Stomach smooth muscle (tissue), 2 donors: ENCODE results near the gene SATB1.
"Not testable (repeated sequence)": the region's sequence is repeated elsewhere in the genome, so short reads cannot be mapped to it uniquely, and the experiment has no call there.

Source experiments
- H3K27ac ChIP-seq: one replicate; pipeline ENCODE4 v1.7.0; 2013; ENCODE audit warnings: mild to moderate bottlenecking, low read length, inconsistent platforms
- H3K27me3 ChIP-seq, 2 donors: one replicate each; pipeline ENCODE4 v1.7.0; 2013; ENCODE audit warnings: low read length in 2 of 2; ENCODE audit not compliant: insufficient read depth in 2 of 2, control insufficient read depth in 1 of 2
- H3K36me3 ChIP-seq, 2 donors: one replicate each; pipeline ENCODE4 v1.7.0; 2013; ENCODE audit warnings: low read length in 2 of 2; ENCODE audit not compliant: control insufficient read depth in 2 of 2, insufficient read depth in 2 of 2
- H3K4me1 ChIP-seq: one replicate; pipeline ENCODE4 v1.7.0; 2013; ENCODE audit warnings: low read length; ENCODE audit not compliant: control insufficient read depth, insufficient read depth
- H3K4me3 ChIP-seq, 2 donors: one replicate each; pipeline ENCODE4 v1.7.0; 2013; ENCODE audit warnings: low read length in 2 of 2
- H3K9ac ChIP-seq, 2 donors: one replicate each; pipeline ENCODE4 v1.7.0; 2013; ENCODE audit warnings: low read length in 2 of 2, mild to moderate bottlenecking in 1 of 2
- H3K9me3 ChIP-seq, 2 donors: one replicate each; pipeline ENCODE4 v1.7.0; 2013; ENCODE audit warnings: low read length in 2 of 2; ENCODE audit not compliant: control insufficient read depth in 2 of 2
- donor health status: healthy.
- donor health status: Pancreatic carcinoma.

SATB1 gene

DNA sequence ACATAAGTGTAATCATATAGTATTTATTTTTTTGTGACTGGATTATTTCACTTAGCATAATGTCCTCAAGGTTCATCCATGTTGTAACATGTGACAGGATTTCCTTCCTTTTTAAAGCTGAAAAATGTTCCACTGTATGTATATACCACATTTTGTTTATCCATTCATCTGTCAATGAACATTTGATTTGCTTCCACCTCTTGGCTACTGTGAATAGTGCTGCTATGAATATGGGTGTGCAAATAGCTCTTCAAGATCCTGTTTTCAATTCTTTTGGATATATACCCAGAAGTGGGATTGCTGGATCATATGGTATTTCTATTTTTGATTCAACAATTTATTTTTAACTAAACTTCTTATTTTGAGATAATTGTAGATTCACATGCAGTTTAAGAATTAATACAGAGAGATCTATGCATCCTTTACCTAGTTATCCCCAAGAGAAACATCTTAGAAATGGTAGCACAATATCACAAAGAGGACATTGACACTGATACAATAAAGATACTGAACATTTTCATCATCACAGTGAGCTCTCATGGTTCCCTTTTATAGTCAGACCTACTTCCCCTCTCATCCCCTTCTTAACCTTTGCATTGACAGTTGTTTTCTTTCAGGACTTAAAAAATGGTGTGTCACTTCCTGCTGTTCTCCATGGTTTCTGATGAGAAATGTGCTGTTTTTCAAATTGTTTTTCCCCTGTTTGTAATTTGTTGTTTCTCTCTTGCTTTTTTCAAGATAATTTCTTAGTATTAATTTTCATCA, 90.1 kb downstream of the SATB1 start:
- Histone ChIP-seq H3K36me3 (no peaks in the 10 kb centered on the region), H3K4me3 (no peak overlapping the region), H3K27ac (no peak overlapping the region), H3K9ac (no peak overlapping the region), H3K9me3 (no peaks in the 10 kb centered on the region), H3K4me1 (no peaks in the 10 kb centered on the region), H3K27me3 (no peaks in the 10 kb centered on the region)

DNA sequence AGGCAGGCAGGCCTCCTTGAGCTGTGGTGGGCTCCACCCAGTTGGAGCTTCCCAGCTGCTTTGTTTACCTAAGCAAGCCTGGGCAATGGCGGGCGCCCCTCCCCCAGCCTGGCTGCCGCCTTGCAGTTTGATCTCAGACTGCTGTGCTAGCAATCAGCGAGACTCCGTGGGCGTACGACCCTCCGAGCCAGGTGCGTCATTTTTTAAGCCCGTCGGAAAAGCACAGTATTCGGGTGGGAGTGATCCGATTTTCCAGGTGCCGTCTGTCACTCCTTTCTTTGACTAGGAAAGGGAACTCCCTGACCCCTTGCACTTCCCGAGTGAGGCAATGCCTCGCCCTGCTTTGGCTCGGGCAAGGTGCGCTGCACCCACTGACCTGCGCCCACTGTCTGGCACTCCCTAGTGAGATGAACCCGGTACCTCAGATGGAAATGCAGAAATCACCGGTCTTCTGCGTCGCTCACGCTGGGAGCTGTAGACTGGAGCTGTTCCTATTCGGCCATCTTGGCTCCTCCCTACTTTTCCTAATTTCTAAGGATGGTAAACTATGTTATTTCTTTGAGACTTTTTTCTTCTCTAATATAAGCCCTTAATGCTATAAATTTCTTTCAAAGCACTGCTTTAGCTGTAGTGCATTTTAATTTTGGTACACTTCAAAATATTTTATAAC, 94.2 kb downstream of the SATB1 start:
- H3K9ac ChIP-seq, H3K36me3 ChIP-seq, H3K4me1 ChIP-seq, H3K27me3 ChIP-seq, H3K9me3 ChIP-seq, H3K27ac ChIP-seq, H3K4me3 ChIP-seq: not testable (repeated sequence)

DNA sequence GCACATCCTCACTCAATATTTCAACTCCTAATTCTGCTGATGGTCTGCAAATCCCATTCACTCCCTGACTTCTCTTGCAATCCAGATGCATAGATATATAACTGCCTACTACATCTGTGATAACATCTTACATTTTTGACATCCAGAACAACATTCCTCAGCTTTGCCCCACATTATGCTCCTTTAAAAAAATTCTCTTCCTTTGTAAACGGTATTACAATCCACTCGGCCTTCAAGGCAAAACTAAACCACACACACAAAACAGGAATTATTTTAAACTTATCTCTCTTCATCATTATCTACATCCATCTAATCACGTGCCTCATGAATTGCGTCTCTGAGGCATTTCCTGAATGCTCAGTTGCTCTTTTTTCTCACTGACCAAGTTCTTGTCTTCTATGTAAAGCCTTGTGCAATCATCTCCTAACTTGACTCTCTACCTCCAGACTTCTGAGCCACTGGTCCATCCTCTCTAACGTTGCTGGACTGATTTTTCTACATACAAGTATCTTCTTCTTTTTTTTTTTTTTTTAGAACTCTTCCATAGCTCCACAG, 117.0 kb downstream of the SATB1 start:
- Histone ChIP-seq H3K4me3 (no peak overlapping the region), H3K27ac (no peak overlapping the region), H3K27me3 (no peaks in the 10 kb centered on the region), H3K4me1 (no peaks in the 10 kb centered on the region), H3K36me3 (no peaks in the 10 kb centered on the region), H3K9ac (no peak overlapping the region), H3K9me3 (no peaks in the 10 kb centered on the region)

DNA sequence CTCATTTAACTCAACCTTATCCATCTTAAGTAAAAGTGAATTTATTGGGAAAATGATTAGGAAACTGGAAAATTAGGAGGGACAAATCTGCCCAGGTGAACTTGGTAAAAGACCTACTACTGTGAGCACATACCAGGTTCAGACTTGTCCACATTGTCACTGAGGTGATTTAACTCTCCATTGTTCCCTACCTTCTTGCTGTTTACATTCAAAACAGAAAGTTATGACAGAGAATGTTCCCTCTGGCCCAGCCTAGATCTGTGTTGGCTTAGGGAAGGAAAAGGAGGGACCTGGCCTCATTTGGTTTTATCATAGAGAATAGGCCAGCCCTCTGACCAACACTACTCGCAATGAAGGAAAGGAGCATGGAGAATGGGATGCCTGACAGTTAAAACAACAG, 117.6 kb downstream of the SATB1 start:
- Histone ChIP-seq H3K27ac (no peak overlapping the region), H3K9me3 (no peaks in the 10 kb centered on the region), H3K36me3 (no peaks in the 10 kb centered on the region), H3K4me3 (no peak overlapping the region), H3K27me3 (no peaks in the 10 kb centered on the region), H3K4me1 (no peaks in the 10 kb centered on the region), H3K9ac (no peak overlapping the region)

DNA sequence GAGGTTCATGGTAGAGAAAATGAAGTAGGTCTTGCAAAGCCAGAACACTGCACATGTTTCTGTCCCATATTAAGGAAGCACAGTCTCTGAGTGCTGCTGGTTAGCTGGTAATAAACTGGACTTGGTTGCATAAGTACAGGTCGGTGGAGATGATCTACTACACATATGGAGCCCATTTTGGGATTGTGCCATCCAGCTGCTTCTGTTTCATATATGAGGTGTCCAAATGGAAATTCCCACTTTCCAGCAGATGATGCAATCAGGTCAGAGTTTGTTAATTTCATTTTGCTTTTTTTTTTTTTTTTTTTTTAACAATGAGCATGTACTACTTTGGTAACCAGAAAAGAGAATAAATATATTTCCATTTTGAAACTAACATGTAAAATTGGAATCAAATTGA, 122.6 kb downstream of the SATB1 start:
- no peak overlapping the region for H3K27ac ChIP-seq
- H3K9me3 ChIP-seq: no peaks in the 10 kb centered on the region
- no peaks in the 10 kb centered on the region for H3K27me3 ChIP-seq
- no peak overlapping the region for H3K4me3 ChIP-seq
- H3K36me3 ChIP-seq: no peaks in the 10 kb centered on the region
- no peak overlapping the region for H3K9ac ChIP-seq
- H3K4me1 ChIP-seq: no peaks in the 10 kb centered on the region

DNA sequence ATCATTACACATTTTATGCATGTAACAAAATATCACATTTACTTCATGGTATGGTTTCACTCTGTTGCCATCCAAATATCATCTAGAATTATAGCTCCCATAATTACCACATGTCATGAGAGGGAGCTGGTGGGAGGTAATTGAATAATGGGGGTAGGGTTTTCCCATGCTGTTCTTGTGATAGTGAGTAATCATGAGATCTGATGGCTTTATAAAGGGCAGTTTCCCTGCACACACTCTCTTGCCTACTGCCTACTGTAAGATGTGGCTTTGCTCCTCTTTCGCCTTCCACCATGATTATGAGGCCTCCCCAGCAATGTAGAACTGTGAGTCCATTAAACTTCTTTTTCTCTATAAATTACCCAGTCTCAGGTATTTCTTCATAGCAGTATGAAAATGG, 123.4 kb downstream of the SATB1 start:
- Histone ChIP-seq H3K27ac (no peak overlapping the region), H3K36me3 (no peaks in the 10 kb centered on the region), H3K9ac (no peak overlapping the region), H3K27me3 (no peaks in the 10 kb centered on the region), H3K9me3 (no peaks in the 10 kb centered on the region), H3K4me3 (no peak overlapping the region), H3K4me1 (no peaks in the 10 kb centered on the region)

DNA sequence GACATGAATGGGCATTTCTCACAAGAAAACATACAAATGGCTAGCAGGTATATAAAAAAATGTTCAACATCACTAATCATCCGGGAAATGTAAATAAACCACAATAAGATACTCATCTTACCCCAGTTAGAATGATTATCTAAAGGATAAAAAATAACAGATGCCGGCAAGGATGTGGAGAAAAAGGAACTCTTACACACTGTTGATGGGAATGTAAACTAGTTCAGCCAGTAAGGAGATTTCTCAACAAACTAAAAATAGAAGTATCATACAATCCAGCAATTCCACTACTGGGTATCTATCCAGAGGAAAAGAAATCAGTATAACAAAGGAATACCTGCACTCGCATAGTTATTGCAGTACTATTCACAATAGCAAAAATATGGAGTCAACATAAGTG, 124.2 kb downstream of the SATB1 start:
- H3K36me3 ChIP-seq: no peaks in the 10 kb centered on the region
- no peaks in the 10 kb centered on the region for H3K9me3 ChIP-seq
- no peaks in the 10 kb centered on the region for H3K4me1 ChIP-seq
- H3K27ac ChIP-seq: no peak overlapping the region
- H3K27me3 ChIP-seq: no peaks in the 10 kb centered on the region
- H3K4me3 ChIP-seq: no peak overlapping the region
- no peak overlapping the region for H3K9ac ChIP-seq

DNA sequence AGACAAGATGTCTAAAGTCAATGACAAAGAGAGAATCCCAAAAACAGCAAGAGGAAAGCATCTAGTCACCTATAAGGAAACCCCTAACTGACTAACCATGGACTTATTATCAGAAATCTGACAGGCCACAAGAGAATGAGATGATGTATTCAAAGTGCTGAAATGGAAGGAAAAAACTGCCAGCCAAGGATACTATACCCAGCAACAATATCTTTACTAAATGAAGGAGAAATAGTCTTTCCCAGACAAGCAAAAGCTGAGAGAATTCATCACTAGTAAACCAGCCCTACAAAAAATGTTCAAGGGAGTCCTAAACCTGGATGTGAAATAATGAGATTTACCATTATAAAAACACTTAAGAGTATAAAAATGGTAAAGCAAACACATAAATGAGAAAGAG, 128.0 kb downstream of the SATB1 start:
- Histone ChIP-seq H3K9ac (no peak overlapping the region), H3K36me3 (no peaks in the 10 kb centered on the region), H3K9me3 (no peaks in the 10 kb centered on the region)

More for the DNA sequence above, 128.0 kb downstream of the SATB1 start:
- Histone ChIP-seq H3K4me3 (no peak overlapping the region), H3K27ac (no peak overlapping the region), H3K27me3 (no peaks in the 10 kb centered on the region), H3K4me1 (no peaks in the 10 kb centered on the region)
